ENCODE measurements around the gene ZRANB3. TPM values are rescaled to one million over a fixed set of nuclear protein-coding genes. Genes with fewer than 3 reads are reported as not detected.

ZRANB3 gene
- total and polyA plus RNA-seq, 3 experiments from 2014 or later = 2.5 to 10.3 (median 9.1) TPM

- Histone ChIP-seq H3K4me3 (ENCODE audit: low read length) (no peak overlapping the region), H3K27me3 (ENCODE audit: insufficient read depth, low read length, poor library complexity, severe bottlenecking) (no peaks in the 10 kb centered on the region), H3K9me3 (ENCODE audit: low read length) (no peaks in the 10 kb centered on the region), H3K27ac (ENCODE audit: low read depth, low read length) (no peak overlapping the region), H3K4me1 (ENCODE audit: insufficient read depth, low read length) (no peaks in the 10 kb centered on the region), H3K36me3 (ENCODE audit: insufficient read depth, low read length) (no peaks in the 10 kb centered on the region)
- no peak overlapping the region for H3K27ac Mint-ChIP-seq
- no peak for DNase-seq
- ChIA-PET POLR2A (no interaction called here), CTCF (no interaction called here)
- H3K36me3 Mint-ChIP-seq = peaks cover 0 to 25% (median 2%) of the 10 kb centered on the region in 3 donors
- no peak overlapping the region for H3K4me3 Mint-ChIP-seq
- H3K4me1 Mint-ChIP-seq = no peaks in the 10 kb centered on the region
- H3K9me3 Mint-ChIP-seq = peaks cover 0 to 2% (median 0%) of the 10 kb centered on the region in 5 donors
- no peaks in the 10 kb centered on the region for H3K27me3 Mint-ChIP-seq
These were observed 274.3 kb downstream of the ZRANB3 start for GRCh38 chr2:135256531-135257260.

DNA sequence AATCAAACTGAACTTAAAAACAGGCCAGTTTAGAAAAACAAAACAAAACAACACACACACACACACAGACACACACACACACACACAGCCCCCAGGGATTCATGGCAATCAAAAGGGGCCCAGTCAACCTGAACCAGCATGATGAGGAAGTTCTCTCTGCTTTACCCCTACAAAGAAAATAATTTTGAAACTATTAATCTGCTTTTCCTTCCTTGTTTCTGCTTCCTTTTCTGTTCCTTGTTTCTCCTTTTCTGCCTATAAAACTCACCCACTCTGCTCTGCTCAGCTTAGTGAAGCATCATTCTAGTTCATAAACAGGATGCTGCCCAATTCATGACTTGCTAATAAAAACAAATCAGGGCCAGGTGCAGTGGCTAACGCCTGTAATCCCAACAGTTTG is 275.8 kb downstream of the ZRANB3 start:
- CTCF ChIA-PET = no interaction called here
- H3K27me3 Mint-ChIP-seq = no peaks in the 10 kb centered on the region
- H3K9me3 Mint-ChIP-seq = peaks cover 0 to 13% (median 9%) of the 10 kb centered on the region in 5 donors
- H3K4me1 ChIP-seq (ENCODE audit: insufficient read depth, low read length) = no peaks in the 10 kb centered on the region
- H3K27ac Mint-ChIP-seq = no peak overlapping the region
- H3K9me3 ChIP-seq (ENCODE audit: low read length) = no peaks in the 10 kb centered on the region
- no peak overlapping the region for H3K27ac ChIP-seq (ENCODE audit: low read depth, low read length)
- no peak overlapping the region for H3K4me3 Mint-ChIP-seq
- no peak overlapping the region for H3K4me3 ChIP-seq (ENCODE audit: low read length)
- no peaks in the 10 kb centered on the region for H3K27me3 ChIP-seq (ENCODE audit: insufficient read depth, low read length, poor library complexity, severe bottlenecking)
- DNase-seq = no peak
- no peaks in the 10 kb centered on the region for H3K4me1 Mint-ChIP-seq
- POLR2A ChIA-PET = no interaction called here
- H3K36me3 ChIP-seq (ENCODE audit: insufficient read depth, low read length) = no peaks in the 10 kb centered on the region
- H3K36me3 Mint-ChIP-seq = peaks cover 2 to 36% (median 8%) of the 10 kb centered on the region in 3 donors

DNA sequence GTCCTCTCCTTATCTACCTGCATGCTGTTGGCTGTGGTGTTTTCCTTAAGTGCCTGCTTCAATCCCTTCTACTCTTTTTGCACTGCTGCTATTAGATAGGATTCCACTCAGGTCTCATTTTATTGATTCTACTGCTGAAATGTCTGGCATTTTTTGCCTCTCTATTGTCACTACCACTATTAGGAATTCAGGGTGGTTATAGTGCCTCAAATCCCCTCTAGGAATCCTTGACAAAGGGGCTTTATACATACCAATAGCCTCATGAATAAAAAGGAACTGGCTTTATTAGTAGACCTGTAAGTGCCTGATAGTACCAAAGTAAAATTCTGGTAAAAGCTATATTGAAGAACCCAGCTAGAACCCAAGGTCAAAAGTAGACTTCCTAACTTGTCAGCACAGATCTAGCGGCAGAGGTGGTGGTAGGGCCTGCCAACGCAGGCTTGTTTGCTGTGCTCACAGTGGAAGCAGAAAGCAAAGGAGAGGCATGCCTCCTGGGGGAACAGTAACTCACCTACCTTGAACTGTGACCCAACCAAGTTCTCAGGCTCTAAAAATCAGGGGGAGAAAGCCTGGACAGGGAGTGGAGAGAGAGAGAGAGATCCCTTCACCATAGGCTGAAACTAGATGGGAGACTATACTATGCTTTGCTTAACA is 278.1 kb downstream of the ZRANB3 start:
- Mint-ChIP-seq H3K27me3 (no peaks in the 10 kb centered on the region), H3K36me3 (peaks cover 4 to 50% (median 14%) of the 10 kb centered on the region in 3 donors), H3K4me3 (no peak overlapping the region), H3K4me1 (peaks cover 0 to 4% (median 0%) of the 10 kb centered on the region in 3 donors), H3K27ac (no peak overlapping the region), H3K9me3 (peaks cover 8 to 20% (median 19%) of the 10 kb centered on the region in 5 donors)
- Histone ChIP-seq H3K9me3 (ENCODE audit: low read length) (no peaks in the 10 kb centered on the region), H3K4me1 (ENCODE audit: insufficient read depth, low read length) (no peaks in the 10 kb centered on the region), H3K4me3 (ENCODE audit: low read length) (no peak overlapping the region), H3K27ac (ENCODE audit: low read depth, low read length) (no peak overlapping the region), H3K27me3 (ENCODE audit: insufficient read depth, low read length, poor library complexity, severe bottlenecking) (no peaks in the 10 kb centered on the region), H3K36me3 (ENCODE audit: insufficient read depth, low read length) (no peaks in the 10 kb centered on the region)
- ChIA-PET POLR2A (no interaction called here), CTCF (no interaction called here)
- DNase-seq = no peak

DNA sequence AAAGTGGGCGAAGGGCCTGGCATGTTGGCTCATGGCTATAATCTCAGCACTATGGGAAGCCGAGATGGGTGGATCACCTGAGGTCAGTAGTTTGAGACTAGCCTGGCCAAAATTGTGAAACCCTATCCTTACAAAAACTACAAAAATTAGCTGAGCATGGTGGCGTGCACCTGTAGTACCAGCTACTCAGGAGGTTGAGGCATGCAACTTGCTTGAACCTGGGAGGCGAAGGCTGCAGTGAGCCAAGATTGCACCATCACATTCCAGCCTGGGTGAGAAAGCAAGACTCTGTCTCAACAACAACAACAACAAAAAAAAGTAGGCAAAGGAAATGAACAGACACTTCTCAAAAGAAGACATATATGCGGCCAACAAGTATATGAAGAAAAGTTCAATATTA is 282.4 kb downstream of the ZRANB3 start:
- DNase-seq = no peak
- H3K4me1 ChIP-seq (ENCODE audit: insufficient read depth, low read length) = no peaks in the 10 kb centered on the region
- H3K4me3 ChIP-seq (ENCODE audit: low read length) = no peak overlapping the region
- Mint-ChIP-seq H3K27me3 (no peaks in the 10 kb centered on the region), H3K27ac (no peak overlapping the region), H3K9me3 (peaks cover 8 to 20% (median 17%) of the 10 kb centered on the region in 5 donors), H3K4me3 (no peak overlapping the region), H3K36me3 (peaks cover 2 to 34% (median 14%) of the 10 kb centered on the region in 3 donors), H3K4me1 (peaks cover 6 to 18% (median 13%) of the 10 kb centered on the region in 3 donors)
- no peaks in the 10 kb centered on the region for H3K9me3 ChIP-seq (ENCODE audit: low read length)
- no peaks in the 10 kb centered on the region for H3K27me3 ChIP-seq (ENCODE audit: insufficient read depth, low read length, poor library complexity, severe bottlenecking)
- ChIA-PET CTCF (no interaction called here), POLR2A (no interaction called here)
- no peak overlapping the region for H3K27ac ChIP-seq (ENCODE audit: low read depth, low read length)
- no peaks in the 10 kb centered on the region for H3K36me3 ChIP-seq (ENCODE audit: insufficient read depth, low read length)

GRCh38 chr2:135246711-135247270 is 284.2 kb downstream of the ZRANB3 start:
- no peaks in the 10 kb centered on the region for H3K27me3 Mint-ChIP-seq
- Histone ChIP-seq H3K36me3 (ENCODE audit: insufficient read depth, low read length) (no peaks in the 10 kb centered on the region), H3K27me3 (ENCODE audit: insufficient read depth, low read length, poor library complexity, severe bottlenecking) (no peaks in the 10 kb centered on the region), H3K4me3 (ENCODE audit: low read length) (no peak overlapping the region), H3K9me3 (ENCODE audit: low read length) (no peaks in the 10 kb centered on the region), H3K4me1 (ENCODE audit: insufficient read depth, low read length) (no peaks in the 10 kb centered on the region), H3K27ac (ENCODE audit: low read depth, low read length) (no peak overlapping the region)
- H3K4me1 Mint-ChIP-seq = peaks cover 8 to 22% (median 18%) of the 10 kb centered on the region in 3 donors
- no peak overlapping the region for H3K27ac Mint-ChIP-seq
- peaks cover 2 to 31% (median 14%) of the 10 kb centered on the region in 3 donors for H3K36me3 Mint-ChIP-seq
- H3K9me3 Mint-ChIP-seq = peaks cover 8 to 20% (median 17%) of the 10 kb centered on the region in 5 donors
- no peak for DNase-seq
- H3K4me3 Mint-ChIP-seq = no peak overlapping the region
- ChIA-PET CTCF (no interaction called here), POLR2A (no interaction called here)

GRCh38 chr2:135245071-135245470 is 285.9 kb downstream of the ZRANB3 start:
- H3K27me3 ChIP-seq (ENCODE audit: insufficient read depth, low read length, poor library complexity, severe bottlenecking) = no peaks in the 10 kb centered on the region
- H3K36me3 ChIP-seq (ENCODE audit: insufficient read depth, low read length) = no peaks in the 10 kb centered on the region
- ChIA-PET POLR2A (no interaction called here), CTCF (no interaction called here)
- H3K27ac ChIP-seq (ENCODE audit: low read depth, low read length) = no peak overlapping the region
- Mint-ChIP-seq H3K9me3 (peaks cover 6 to 9% (median 8%) of the 10 kb centered on the region in 5 donors), H3K4me3 (no peak overlapping the region), H3K27me3 (no peaks in the 10 kb centered on the region), H3K4me1 (peaks cover 8 to 22% (median 18%) of the 10 kb centered on the region in 3 donors), H3K27ac (peak overlapping the region in 4 of 8 donors; percentile 6 to 84 (median 60)), H3K36me3 (peaks cover 5 to 21% (median 7%) of the 10 kb centered on the region in 3 donors)
- H3K4me1 ChIP-seq (ENCODE audit: insufficient read depth, low read length) = no peaks in the 10 kb centered on the region
- DNase-seq = peak in 1 of 5 donors; percentile 16
- H3K4me3 ChIP-seq (ENCODE audit: low read length) = no peak overlapping the region
- H3K9me3 ChIP-seq (ENCODE audit: low read length) = no peaks in the 10 kb centered on the region

DNA sequence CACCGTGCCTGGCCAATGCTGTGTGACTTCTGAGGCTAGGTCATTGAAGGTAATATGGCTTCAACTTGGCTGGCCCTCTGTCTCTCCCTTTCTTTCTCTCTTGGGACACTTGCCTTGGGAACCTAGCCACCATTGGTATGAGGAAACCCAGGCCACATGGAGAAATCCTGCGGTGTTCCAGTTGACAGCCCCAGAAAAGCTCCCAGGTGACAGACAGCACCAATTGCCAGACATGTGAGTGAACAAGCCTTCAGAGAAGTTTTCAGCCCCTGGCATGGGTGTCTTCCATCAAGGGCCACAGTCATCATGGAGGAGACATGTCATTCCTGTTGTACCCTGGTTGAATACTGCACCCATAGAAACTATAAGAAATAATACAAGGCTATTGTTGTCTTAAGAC is 292.4 kb downstream of the ZRANB3 start:
- no peak overlapping the region for H3K27ac ChIP-seq (ENCODE audit: low read depth, low read length)

DNA sequence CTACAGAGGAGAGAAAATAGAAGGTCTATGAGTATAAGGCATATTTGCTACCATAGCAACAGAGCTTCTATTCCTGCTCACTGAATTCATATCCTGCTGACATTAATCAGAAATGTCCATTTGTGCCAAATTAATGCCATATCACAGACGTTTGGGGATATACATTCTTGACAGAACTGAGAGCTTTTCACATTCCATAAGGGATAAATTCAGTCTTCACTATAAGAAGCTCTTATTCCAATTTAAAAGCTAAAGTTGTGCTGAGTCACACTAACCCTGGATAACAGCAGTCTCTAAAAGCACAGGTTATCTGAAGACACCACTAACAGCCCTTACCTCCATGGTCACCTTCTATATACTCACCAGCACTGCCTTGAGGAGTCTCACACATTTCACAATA is 300.9 kb downstream of the ZRANB3 start:
- no peaks in the 10 kb centered on the region for H3K27me3 ChIP-seq (ENCODE audit: insufficient read depth, low read length, poor library complexity, severe bottlenecking)
- POLR2A ChIA-PET = no interaction called here

More for the DNA sequence above, 292.4 kb downstream of the ZRANB3 start:
- no peaks in the 10 kb centered on the region for H3K27me3 ChIP-seq (ENCODE audit: insufficient read depth, low read length, poor library complexity, severe bottlenecking)
- DNase-seq = no peak
- ChIA-PET POLR2A (no interaction called here), CTCF (no interaction called here)
- no peak overlapping the region for H3K27ac Mint-ChIP-seq
- no peak overlapping the region for H3K4me3 Mint-ChIP-seq
- peaks cover 0 to 21% (median 0%) of the 10 kb centered on the region in 5 donors for H3K9me3 Mint-ChIP-seq
- H3K27me3 Mint-ChIP-seq = no peaks in the 10 kb centered on the region
- no peaks in the 10 kb centered on the region for H3K4me1 ChIP-seq (ENCODE audit: insufficient read depth, low read length)
- H3K36me3 Mint-ChIP-seq = peaks cover 1 to 25% (median 7%) of the 10 kb centered on the region in 3 donors
- H3K4me3 ChIP-seq (ENCODE audit: low read length) = no peak overlapping the region
- H3K4me1 Mint-ChIP-seq = peaks cover 2 to 5% (median 5%) of the 10 kb centered on the region in 3 donors
- no peaks in the 10 kb centered on the region for H3K36me3 ChIP-seq (ENCODE audit: insufficient read depth, low read length)
- no peaks in the 10 kb centered on the region for H3K9me3 ChIP-seq (ENCODE audit: low read length)

More for the DNA sequence above, 300.9 kb downstream of the ZRANB3 start:
- H3K27ac ChIP-seq (ENCODE audit: low read depth, low read length) = no peak overlapping the region
- no peaks in the 10 kb centered on the region for H3K4me1 Mint-ChIP-seq
- CTCF ChIA-PET = no interaction called here
- H3K27me3 Mint-ChIP-seq = no peaks in the 10 kb centered on the region
- H3K4me3 Mint-ChIP-seq = no peak overlapping the region
- no peak overlapping the region for H3K4me3 ChIP-seq (ENCODE audit: low read length)
- no peaks in the 10 kb centered on the region for H3K9me3 ChIP-seq (ENCODE audit: low read length)
- H3K4me1 ChIP-seq (ENCODE audit: insufficient read depth, low read length) = no peaks in the 10 kb centered on the region
- peaks cover 7 to 14% (median 11%) of the 10 kb centered on the region in 3 donors for H3K36me3 Mint-ChIP-seq
- H3K27ac Mint-ChIP-seq = no peak overlapping the region
- peaks cover 0 to 11% (median 3%) of the 10 kb centered on the region in 5 donors for H3K9me3 Mint-ChIP-seq
- no peaks in the 10 kb centered on the region for H3K36me3 ChIP-seq (ENCODE audit: insufficient read depth, low read length)
- DNase-seq = no peak

Data from CD8-positive, alpha-beta memory T cell (primary cell).